Stimulated activated CD8-positive, alpha-beta memory T cell treated with anti-CD3 and anti-CD28 coated beads, Interleukin-12 subunit alpha, Interleukin-12 subunit beta, amount 100 ng/mL, for 1 hour (primary cell): ENCODE results near the gene MTAP.

Source experiments
- DNase-seq: peaks from one replicate; pipeline ENCODE4 v3.0.0-alpha.2; 2020; ENCODE audit warnings: low read depth

The MTAP gene

DNA sequence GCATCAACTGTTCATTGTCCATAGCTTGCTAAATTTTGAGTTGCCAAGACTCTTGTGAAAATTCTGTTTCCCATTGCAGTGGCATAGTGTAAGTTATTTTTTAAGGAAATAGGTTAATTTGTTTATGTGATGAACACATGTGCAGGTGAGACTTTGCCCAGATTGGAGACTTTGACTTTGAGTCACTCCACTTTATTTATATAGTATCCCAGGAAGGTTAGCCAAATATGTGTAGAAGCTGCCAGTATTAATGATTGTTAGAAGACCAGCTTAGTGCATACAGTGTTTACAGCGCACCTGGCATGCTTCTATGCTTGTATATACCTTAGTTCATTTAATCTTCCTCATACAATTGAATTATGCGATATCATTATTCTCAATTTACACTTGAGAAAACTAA is 51.0 kb downstream of the MTAP start:
- DNase-seq, result no peak

DNA sequence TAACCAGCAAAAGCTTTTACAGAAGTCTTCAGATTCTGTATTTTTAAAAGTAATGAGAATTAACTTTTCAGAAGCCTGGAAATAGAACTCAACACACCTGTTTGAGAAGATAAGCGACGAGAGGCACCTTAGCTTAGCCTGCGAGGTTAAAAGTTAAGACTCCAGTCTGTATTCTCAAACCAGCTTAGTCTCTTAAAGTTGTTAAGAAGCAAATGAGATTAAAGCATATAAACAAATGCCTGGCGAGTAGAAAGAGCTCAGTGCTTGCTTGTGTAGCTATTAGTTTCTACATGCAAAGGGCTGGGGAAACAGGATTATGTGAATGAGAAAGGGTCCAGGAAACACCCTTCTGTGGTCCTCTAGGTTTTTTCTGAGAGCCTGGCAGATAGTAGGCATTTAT is 51.7 kb downstream of the MTAP start:
- DNase-seq, result no peak

DNA sequence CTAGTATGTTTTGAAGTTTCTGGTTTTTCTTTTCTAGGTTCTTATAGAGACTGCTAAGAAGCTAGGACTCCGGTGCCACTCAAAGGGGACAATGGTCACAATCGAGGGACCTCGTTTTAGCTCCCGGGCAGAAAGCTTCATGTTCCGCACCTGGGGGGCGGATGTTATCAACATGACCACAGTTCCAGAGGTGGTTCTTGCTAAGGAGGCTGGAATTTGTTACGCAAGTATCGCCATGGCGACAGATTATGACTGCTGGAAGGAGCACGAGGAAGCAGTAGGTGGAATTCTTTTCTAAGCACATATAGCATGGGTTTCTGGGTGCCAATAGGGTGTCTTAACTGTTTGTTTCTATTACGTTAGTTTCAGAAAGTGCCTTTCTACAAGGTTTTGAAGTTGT is 52.2 kb downstream of the MTAP start:
- no peak for DNase-seq

DNA sequence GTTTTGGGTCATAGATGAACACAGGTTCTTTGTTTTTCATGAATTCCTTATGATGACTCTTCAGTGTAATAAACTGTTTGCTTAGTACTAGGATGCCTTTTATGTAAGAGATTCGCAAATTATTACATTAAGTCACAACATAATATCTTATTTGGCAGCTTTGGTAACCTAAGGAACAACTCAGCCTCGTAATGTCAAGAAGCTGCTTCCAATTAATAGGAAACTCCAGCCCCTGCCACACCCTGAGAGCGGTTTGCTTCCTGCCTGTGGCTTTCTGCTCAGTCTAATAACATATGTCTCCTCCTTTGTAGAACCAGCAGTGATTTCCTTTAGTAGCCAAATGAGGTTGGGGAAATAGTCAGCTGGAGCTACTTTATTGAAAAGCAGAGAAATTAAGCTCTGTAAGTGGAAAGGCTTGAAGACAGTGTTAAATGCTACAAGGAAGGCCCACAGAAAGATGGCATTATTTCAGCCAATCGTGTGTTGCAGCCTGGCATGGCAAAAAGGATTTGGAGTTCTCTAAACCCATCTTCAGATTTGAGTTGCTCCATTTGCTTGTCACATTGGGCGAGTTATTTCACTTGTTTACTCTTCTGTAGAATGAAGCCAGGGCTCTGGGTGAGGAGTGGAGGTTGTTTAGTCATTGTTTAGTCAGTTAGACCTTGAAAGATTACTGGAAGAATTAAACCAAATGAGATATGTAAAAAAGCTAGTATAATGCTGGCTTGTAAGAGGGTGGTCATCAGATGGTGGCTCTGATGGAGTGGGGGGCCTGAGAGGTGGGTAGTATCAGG is 54.1 kb downstream of the MTAP start:
- DNase-seq, result no peak

DNA sequence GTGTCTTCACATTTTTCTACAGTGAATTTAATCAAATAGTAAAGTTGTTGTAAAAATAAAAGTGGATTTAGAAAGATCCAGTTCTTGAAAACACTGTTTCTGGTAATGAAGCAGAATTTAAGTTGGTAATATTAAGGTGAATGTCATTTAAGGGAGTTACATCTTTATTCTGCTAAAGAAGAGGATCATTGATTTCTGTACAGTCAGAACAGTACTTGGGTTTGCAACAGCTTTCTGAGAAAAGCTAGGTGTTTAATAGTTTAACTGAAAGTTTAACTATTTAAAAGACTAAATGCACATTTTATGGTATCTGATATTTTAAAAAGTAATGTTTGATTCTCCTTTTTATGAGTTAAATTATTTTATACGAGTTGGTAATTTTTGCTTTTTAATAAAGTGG is 60.4 kb downstream of the MTAP start:
- no peak for DNase-seq

- no peak for DNase-seq
Observed at GRCh38 chr9:21864505-21864904, 62.1 kb downstream of the MTAP start.

GRCh38 chr9:21866302-21866701 is 63.9 kb downstream of the MTAP start:
- DNase-seq, result no peak

GRCh38 chr9:21871256-21871975 is 69.0 kb downstream of the MTAP start:
- DNase-seq, result no peak

DNA sequence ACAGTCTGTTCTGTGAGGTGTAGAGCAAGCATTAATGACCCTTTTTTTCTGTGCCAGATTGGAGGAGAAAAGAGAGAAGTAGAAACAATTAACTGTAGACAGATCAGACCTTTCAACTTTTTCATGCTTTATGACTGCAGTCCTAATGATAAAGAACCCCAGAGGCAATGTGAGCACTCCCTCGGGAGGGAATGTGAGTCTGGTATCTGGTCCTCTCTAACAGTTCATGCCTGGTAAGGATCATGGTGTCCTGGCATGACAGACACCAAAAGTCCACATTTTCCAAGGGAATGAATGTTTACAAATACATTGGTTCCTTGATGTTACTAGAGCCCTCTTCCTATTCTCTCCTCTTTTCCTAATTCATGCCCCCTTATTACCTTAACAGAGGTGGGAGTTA is 70.3 kb downstream of the MTAP start:
- DNase-seq, result no peak

- no peak for DNase-seq
Observed at GRCh38 chr9:21873540-21874221, 71.2 kb downstream of the MTAP start.

DNA sequence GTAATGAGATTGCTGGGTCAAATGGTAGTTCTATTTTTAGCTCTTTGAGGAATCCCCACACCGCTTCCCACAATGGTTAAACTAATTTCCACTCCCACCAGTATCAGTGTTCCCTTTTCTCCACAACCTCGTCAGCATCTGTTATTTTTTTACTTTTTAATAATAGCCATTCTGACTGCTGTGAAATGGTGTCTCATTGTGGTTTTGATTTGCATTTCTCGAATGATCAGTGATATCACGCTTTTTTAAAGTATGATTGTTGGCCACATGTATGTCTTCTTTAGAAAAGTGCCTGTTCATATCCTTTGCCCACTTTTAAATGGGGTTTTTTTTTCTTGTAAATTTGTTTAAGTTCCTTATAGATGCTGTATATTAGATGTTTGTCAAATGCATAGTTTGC is 73.5 kb downstream of the MTAP start:
- no peak for DNase-seq

DNA sequence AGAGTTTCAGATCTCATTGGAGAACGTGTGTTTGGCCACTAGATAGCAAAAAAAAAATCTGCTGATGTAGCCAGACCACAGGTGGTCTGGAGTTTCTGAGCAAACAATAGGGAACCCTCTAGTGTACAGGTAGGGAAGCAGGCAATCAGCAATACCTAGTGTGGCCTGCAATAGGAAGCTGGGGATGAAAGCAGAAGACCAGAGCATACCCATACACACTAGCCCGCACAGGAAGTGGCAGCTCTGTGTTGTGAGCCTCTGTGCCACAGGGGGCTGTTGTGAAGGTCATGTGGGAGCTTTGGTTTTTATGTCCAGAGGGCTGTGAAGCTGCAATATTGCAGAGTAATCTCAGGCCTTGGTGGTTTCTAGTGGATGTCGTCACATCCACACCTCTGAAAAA is 81.2 kb downstream of the MTAP start:
- DNase-seq, result no peak

DNA sequence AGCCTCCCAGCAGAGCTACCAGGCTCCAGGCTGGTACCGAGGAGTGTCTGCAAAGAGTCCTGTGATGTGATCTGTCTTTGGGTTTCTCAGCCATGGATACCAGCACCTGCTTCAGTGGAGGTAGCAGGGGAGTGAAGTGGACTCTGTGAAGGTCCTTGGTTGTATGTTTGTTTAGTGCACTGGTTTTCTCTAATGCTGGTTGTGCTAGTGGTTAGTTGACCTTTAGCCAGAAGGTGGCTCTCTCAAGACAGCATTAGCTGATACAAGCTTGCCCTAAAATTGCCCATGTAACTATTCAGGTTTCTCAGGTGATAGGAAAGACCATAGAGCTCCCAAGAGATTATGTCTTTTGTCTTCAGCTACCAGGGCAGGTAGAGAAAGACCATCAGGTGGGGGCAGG is 87.2 kb downstream of the MTAP start:
- no peak for DNase-seq

- DNase-seq, result no peak
Observed at GRCh38 chr9:21890696-21891095, 88.3 kb downstream of the MTAP start.

DNA sequence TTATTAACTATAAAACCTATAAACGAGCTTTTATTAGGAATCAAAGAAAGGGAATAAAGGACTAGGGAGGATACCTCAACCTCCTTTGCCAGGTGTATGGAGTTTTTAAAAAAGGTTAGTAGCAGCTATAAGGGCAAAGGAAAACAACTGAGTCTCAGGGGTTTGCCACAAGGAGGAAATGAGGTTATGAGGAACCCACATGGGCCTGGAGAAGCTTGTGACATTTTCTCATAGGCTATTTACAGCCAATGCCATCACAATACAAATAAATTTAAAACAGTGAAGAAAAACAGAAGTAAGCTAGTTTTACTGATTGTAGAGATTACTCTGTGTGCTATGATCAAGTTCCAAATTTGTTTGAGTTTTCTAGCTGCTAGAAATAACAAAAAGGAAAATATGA is 99.1 kb downstream of the MTAP start:
- DNase-seq, result no peak

GRCh38 chr9:21902136-21902535 is 99.7 kb downstream of the MTAP start:
- DNase-seq, result no peak

DNA sequence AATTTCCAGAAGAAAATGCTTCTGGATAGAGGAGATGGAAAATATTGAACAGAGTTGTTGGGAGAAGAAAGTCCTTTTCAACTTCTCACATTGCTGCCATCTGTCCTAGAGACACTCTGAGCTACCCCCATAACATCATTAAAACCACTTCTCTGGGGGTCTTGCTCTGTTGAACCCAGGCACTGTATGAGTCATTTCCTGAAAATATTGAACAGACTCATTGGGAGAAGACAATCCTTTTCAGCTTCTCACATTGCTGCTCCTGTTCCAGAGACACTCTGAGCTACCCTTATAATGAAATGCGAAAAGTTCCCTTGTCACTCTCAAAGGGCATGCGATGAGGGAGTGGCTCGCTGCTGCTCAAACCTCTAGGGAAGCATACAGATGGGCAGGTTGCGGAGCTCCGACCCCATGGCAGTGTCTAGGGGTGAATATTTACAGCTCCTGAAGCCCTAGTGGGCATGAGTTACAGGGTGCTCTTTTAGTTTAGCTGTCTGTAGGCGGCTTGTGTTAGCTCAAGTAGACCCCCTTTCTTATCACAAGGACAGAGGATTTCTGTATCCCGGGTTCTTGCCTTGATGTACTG is 101.0 kb downstream of the MTAP start:
- no peak for DNase-seq

- no peak for DNase-seq
Observed at GRCh38 chr9:21904371-21904770, 101.9 kb downstream of the MTAP start.

DNA sequence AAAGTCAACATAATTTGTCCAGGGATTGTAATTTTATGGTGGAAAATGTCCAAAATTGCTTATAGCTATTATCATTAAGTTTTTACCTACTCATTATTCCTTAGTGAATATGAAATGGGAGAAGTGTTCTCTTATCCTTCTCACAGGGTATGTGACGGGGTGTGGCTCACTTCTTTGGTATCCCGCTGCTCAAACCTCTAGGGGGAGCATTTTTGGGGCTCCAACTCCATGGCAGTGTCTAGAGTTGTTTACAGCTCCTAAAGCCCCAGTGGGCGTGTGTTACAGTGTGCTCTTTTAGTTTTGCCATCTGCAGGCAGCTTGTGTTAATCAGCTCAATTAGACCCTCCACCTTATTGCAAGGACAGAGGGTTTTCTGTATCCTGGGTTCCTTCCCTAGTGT is 102.3 kb downstream of the MTAP start:
- DNase-seq, result no peak

GRCh38 chr9:21906213-21906612 is 103.8 kb downstream of the MTAP start:
- no peak for DNase-seq

GRCh38 chr9:21906881-21907280 is 104.4 kb downstream of the MTAP start:
- DNase-seq, result no peak
